NCI-H524 treated with DMSO at 0.1 percent for 48 hours (cell line): ENCODE results near the gene SAA4.
"Not testable (repeated sequence)": the region's sequence is repeated elsewhere in the genome, so short reads cannot be mapped to it uniquely, and the experiment has no call there.

Source experiments
- DNase-seq: peaks from one replicate; lab custom pipeline; 2025; lab: John Stamatoyannopoulos, UW

Gene SAA4

DNA sequence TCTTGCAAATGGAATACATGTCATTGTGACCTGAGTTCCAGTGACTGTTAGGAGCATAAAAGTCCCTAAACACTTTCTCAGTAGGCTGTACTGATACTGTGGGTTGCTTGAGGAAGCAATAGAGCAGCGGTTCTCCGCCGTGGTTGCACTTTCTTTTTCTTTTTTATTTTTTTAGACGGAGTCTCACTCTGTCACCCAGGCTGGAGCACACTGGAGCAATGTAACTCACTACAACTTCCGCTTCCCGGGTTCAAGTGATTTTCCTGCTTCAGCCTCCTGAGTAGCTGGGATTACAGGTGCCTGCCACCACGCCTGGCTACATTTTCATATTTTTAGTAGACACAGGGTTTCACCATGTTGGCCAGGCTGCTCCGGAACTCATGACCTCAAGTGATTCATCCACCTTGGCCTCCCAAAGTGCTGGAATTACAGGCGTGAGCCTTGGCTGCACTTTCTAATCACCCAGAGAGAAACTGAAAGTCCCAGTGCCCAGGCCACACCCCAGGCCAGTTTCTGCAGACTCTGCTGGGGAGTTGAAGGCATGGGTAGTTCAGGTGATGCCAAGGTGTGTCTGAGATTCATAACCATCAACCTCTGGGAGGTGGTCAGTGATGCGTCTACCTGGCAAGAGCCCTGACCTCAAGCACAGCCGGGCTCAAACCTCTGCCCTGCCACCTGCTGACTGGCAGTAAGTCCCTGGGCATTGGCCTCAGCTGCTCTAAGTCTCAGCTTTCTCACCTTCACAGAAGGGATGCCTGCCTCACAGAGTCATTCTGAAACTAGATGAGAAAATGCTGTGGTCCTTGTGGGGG lies 10.0 kb upstream of the SAA4 start:
- not testable (repeated sequence) for DNase-seq

DNA sequence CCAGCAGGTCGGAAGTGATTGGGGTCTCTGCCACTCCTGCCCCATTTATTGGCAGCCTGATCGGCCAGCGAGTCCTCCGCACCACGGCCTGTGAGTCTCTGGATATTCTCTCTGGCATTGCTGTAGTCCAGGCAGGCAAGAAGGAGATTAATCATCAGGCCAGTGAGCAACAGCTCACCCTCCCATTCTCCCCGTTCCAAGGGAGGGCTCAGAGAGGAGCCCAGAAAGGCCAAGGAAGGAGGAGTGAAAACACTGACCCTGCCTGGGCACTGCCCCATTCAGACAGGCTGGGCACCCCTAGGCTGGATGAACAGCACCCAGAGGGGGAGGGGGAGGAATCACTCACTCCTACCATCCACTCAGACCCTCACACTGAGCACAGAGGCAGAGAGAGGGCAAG lies 8.8 kb upstream of the SAA4 start:
- no peak for DNase-seq

DNA sequence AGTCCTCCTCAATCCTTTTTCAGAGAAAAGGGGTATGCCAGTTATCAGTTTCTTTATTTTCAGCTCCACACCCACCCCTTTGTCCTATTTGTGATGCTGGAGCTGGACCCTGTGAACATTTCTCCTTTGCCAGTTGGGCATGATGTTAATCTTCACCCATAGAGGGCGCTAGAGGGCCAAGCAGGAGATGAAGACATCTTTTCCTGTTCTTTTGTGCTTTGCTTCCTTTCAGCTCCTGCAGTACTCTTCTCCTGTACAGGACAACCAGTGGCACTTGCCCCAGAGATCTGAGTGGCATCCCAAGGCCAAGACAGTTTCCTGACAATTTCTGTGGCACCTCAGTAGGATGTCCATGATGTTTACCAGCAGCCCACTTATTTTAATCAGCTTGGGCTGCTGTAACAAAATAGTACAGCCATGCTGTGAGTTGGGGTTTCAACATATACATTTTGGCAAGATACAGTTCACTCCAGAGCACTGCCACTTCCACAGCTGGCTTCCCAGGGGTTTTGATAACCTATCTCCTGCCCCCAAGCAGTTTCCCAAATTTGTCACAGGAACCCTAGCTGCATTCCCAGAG lies 7.3 kb upstream of the SAA4 start:
- DNase-seq, result peak; percentile 26

DNA sequence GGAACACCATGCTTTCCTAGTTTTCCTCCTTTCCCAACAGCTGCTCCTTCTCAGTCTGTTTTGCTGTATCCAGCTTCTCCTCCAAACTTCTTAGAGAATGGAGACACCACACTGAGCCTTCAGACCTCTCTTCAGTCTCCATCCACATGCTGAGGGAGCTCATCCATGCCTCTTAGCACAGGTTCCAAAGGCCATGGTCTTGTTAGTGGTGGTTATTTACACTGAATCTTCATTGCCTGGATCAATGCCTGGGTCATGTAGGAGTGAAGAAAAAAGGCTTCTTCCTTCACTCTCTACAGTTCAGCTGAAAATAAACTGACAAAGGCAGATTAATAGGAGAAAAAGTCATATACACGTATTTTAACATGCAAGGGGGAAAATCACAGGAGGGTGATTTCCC lies 3.1 kb upstream of the SAA4 start:
- no peak for DNase-seq

DNA sequence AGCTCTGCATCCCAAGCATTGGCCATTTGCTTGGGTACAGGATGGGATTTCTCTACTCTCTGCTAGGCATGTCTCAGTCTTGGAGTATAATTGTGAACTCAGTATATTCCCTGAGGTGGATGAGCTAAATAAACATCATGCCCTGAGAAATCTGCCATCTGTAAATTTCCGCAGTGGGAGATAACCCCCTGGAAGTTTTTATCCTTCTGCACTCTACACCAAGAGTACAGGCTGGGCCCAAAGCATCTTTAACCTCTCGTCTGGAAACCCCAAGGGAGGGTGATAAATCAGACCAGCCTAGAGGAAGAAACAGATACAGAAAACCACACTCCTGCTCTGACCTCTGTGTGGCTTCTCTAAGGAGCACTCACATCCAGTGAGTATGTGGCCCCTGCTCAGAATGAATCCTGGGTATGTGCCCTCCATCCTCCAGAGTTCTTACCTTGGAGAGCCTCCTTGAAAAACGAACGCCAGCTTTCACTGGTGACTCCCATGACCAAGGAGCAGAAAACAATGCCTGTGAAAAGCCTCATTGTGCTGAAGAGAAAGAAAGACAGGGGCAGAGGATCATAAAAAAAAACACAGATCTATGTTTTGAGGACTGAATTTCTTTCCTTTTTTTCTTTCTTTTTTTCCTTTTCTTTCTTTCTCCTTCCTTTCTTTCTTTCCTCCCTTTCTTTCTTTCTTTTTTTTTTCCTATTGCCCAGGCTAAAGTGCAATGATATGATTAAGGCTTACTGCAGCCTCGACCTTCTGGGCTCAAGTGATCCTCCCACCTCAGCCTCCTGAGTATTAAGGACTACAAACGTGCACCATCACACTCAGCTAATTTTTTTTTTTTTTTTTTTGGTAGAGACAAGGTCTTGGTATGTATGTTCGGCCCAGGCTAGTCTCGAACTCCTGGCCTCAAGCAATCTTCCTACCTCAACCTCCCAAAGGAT lies 938 bp downstream of the SAA4 start:
- no peak for DNase-seq

DNA sequence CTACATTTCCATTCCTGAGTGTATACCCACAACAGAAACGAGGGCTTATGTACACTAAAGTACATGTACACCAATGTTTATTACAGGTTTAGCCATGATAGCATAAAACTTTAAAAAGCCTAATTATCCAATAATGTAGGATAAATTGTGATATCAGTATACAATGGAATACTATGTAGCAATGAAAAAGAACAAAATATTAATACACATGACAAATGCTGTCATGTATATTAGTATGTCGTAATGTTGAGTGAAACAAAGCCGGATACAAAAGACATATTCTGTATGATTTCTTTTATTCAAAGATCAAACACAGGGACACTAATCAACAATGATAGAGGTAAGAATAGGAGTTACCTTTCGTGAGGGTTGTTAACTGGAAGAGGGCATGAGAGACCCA lies 2.7 kb downstream of the SAA4 start:
- DNase-seq, result no peak

- DNase-seq, result no peak
These were observed 5.7 kb downstream of the SAA4 start for GRCh38 chr11:18230859-18231258.

- DNase-seq, result no peak
These were observed 7.1 kb downstream of the SAA4 start for GRCh38 chr11:18229501-18229900.

GRCh38 chr11:18225913-18226312 lies 10.7 kb downstream of the SAA4 start:
- no peak for DNase-seq

- no peak for DNase-seq
These were observed 12.8 kb downstream of the SAA4 start for GRCh38 chr11:18223591-18224387.

GRCh38 chr11:18222814-18223421 lies 13.7 kb downstream of the SAA4 start:
- DNase-seq, result no peak

DNA sequence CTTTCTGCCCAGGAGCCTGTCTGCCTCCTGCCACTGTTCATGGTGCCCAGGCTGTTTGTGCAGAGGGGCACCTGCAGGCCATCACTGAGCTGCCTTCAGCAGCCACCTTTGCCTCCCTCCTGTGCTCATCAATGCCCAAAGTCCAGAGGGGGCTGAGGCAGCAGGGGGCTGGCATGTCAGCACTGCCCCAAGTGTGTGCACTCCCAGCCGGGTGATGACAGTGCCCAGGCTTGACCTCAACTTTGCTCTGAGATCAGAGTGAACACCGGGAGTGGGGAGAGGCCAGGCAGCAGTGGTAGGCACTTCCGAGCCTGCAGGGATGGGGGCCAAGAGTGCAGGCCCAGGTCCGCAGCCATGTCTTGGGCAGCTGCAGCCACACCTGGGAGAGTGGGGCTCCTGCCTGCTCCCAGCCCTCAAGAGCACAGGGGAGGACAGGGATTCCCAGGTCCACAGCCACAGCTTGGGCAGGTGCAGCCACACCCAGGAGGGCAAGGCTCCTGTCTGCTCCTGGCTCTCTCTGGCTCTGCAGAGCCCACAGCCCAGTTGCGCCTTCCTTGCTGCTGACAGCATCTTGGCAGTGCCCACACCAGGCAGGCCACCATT lies 15.2 kb downstream of the SAA4 start:
- no peak for DNase-seq

GRCh38 chr11:18209058-18209457 lies 27.5 kb downstream of the SAA4 start:
- no peak for DNase-seq

GRCh38 chr11:18204771-18205170 lies 31.8 kb downstream of the SAA4 start:
- no peak for DNase-seq

DNA sequence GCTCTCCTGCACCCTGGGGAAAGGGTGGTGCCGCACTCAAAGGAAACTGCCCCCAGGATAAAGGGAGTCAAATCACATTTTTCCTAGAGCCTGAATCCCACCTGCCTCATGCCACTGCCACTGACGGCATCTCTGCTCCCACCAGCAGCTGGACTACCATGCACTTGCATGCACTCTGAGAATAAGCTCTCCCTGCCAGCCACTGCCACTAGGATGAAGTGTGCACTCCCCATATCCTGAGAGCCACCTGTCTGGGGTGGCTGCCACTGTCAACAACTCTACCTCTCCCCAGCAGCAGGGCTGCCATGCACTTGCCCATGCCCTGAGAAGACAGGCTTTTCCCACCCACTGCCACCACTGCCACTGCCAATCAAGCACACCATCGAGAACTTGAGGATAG lies 32.4 kb downstream of the SAA4 start:
- DNase-seq, result no peak

GRCh38 chr11:18203723-18204122 lies 32.9 kb downstream of the SAA4 start:
- DNase-seq, result no peak

- not testable (repeated sequence) for DNase-seq
These were observed 38.9 kb downstream of the SAA4 start for GRCh38 chr11:18197738-18198137.

- DNase-seq, result no peak
These were observed 40.1 kb downstream of the SAA4 start for GRCh38 chr11:18196532-18196931.

GRCh38 chr11:18193010-18193409 lies 43.6 kb downstream of the SAA4 start:
- DNase-seq, result no peak

GRCh38 chr11:18191376-18191775 lies 45.2 kb downstream of the SAA4 start:
- DNase-seq, result no peak
